Inflammatory macrophage treated with lipopolysaccharide for 1 hour (primary cell): ENCODE measurements around the gene SEPTIN8.
"Not testable (repeated sequence)": the region's sequence is repeated elsewhere in the genome, so short reads cannot be mapped to it uniquely, and the experiment has no call there.

ENCODE experiments used
- DNase-seq, 2 donors: peaks; one replicate each; pipeline ENCODE4 v3.0.0-alpha.2; 2020 to 2022

The SEPTIN8 gene

DNA sequence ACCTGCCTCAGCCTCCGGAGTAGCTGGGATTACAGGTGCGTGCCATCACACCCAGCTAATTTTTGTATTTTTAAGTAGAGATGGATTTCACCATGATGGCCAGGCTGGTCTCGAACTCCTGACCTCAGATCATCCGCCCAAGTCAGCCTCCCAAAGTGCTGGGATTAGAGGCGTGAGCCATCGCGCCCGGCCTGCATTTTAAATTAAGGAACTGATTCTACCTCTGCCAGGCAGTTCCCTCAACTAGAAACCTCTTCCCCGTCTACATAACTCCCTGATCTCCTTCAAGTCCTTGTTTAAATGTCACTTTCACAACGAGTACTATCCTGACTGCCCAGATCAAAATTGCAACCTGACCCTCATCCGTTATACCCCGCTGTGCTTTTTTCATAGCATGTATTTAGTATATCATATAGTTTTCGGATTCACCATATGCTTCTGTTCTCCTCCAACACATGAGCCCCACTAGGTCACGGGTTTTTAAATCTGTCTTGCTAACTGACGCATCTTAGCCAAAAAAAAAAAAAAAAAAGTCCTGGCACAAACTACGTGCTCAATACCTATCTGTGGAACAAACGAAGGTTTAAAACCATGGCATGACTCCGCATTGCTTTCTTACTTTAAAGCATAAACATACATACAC is 35.2 kb upstream of the SEPTIN8 start:
- peak; percentile 29 to 31 for DNase-seq

DNA sequence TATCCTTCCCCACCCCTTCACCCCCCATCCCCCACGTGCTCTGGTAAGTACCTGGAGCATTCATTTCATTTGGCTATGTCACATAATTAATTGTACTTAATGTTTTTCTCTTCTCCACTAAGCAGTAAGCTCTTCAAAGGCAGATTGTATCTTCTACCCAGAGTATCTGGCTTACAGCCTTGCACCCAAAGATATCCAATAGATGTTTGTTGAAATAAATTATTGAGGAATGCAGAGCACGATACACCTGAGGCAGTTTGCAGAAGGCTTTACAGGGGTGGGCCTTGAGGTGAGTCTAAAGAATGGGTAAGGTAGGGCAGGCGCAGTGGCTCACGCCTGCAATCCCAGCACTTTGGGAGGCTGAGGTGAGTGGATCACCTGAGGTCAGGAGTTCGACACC is 33.6 kb upstream of the SEPTIN8 start:
- DNase-seq: no peak

DNA sequence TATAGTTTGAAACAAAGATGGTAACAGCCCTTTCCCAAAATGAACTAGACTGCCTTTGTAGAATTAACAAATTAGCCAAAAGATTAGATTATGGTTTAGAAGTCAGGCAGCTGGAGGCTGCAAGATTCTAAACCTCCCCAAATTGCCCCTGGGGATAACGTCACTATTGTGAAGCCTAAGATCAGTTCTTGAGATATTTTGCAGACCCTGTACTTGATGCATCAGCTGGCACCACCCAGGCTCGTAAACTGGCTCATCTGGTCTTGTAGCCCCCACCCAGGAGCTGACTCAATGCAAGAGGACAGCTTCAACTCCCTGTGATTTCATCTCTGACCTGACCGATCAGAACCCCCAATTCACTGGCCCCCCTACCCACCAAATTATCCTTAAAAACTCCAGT is 31.8 kb upstream of the SEPTIN8 start:
- no peak for DNase-seq

DNA sequence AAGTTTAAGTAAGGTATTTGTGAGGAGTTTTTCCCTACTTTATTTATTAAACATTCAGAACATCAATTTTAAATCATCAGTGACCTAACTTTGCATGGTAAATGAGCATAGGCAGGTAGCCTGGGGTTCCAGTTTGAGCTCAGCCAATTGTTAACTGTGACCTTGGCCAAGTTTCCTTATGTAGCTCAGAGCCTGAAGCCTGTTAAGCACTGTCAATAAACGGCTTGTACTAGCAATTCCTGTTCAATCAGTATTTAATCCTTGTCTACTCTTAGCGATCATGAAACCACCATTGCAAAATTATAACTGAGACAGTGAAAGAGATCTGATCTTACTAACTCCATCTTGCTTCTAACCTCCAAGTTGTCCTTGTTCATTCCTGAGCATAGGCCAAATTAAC is 31.4 kb upstream of the SEPTIN8 start:
- DNase-seq: no peak

DNA sequence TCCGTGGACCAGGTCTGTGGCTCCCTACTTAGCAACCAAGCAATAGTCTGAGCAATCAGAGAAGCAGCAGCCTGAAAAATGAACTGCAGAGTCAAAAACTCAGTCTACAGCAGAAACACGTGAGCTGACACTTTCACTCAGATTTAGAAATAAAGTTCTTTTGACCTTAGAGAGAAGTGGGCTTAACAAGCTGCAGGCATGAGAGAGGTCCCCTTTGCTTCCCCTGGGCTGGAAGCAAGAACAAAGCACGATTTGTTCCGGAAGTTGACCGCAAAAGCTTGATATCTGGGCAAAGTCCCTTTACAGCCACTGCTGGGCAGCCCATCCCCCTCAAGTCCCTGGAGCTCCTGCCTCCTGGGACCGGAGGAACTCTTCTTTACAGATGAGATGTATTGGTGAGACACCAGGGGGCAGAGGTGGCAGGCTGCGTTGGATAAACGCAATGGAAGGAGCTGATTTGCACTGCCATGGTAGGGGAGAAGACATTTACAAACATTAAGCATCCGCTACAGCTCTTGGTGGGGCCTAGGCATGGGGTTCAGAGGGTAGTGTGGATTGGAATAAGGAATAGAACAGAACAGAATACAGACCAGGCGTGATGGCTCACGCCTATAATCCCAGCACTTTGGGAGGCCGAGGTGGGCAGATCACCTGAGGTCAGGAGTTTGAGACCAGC is 30.3 kb upstream of the SEPTIN8 start:
- no peak for DNase-seq

DNA sequence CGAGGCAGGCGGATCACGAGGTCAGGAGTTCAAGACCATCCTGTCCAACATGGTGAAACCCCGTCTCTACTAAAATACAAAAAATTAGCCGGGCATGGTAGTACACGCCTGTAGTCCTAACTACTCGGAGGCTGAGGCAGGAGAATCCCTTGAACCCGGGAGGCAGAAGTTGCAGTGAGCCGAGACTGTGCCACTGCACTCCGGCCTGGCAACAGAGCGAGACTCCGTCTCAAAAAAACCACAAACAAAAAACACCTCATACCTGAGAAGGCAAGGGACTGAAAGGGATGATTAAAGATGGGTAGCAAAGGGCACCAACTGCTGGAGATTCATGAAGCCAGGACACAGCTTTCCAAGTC is 29.7 kb upstream of the SEPTIN8 start:
- not testable (repeated sequence) for DNase-seq

DNA sequence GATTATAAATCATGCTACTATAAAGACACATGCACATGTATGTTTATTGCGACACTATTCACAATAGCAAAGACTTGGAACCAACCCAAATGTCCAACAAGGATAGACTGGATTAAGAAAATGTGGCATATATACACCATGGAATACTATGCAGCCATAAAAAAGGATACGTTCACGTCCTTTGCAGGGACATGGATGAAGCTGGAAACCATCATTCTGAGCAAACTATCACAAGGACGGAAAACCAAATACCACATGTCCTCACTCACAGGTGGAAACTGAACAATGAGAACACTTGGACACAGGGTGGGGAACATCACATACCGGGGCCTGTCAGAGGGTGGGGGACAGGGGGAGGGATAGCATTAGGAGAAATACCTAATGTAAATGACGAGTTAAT is 28.8 kb upstream of the SEPTIN8 start:
- not testable (repeated sequence) for DNase-seq

DNA sequence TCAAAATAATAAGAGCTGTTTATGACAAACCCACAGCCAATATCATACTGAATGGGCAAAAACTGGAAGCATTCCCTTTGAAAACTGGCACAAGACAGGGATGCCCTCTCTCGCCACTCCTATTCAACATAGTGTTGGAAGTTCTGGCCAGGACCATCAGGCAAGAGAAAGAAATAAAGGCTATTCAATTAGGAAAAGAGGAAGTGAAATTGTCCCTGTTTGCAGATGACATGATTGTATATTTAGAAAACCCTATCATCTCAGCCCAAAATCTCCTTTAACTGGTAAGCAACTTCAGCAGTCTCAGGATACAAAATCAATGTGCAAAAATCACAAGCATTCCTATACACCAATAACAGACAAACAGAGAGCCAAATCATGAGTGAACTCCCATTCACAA is 27.2 kb upstream of the SEPTIN8 start:
- DNase-seq: not testable (repeated sequence)

DNA sequence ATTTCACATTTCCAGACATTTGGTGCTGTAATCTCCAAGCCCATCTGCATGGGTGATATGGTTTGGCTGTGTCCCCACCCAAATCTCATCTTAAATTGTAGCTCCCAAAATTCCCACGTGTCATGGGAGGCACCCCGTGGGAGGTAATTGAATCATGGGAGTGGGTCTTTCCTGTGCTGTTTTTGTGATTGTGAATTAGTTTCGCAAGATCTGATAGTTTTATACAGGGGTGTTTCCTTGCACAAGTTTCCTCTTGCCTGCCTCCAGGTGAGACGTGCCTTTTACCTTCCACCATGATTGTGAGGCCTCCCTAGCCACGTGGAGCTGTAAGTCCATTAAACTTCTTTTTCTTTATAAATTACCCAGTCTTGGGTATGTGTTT is 25.6 kb upstream of the SEPTIN8 start:
- DNase-seq: not testable (repeated sequence)

DNA sequence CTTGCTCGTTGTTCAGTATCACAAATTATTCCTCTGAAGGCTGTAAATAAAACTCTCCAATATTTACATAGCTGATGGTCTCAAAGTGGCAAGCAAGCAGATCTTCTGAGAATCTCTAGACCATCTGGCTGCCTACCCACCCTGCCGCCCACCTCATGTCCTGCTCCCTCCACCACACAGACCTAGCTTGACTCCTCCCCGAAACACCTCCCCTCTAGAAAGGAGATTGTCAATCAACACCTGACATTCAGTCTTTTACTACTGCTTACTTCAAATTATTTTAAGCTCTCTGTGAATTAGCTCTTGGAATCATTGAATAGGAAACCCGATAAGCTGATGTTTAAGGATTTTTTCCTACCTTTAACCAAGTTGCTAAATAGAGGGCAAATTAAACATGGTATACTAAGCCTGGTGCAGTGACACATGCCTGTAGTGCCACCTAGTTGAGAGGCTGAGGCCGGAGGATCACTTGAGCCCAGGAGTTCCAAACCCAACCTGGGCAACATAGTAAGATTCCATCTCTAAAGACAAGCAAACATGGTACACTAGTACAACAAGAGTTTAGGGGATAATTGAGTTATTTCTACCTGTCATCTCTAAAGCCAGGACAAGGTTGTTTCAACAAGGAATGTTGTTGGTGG is 25.1 kb upstream of the SEPTIN8 start:
- DNase-seq: no peak

DNA sequence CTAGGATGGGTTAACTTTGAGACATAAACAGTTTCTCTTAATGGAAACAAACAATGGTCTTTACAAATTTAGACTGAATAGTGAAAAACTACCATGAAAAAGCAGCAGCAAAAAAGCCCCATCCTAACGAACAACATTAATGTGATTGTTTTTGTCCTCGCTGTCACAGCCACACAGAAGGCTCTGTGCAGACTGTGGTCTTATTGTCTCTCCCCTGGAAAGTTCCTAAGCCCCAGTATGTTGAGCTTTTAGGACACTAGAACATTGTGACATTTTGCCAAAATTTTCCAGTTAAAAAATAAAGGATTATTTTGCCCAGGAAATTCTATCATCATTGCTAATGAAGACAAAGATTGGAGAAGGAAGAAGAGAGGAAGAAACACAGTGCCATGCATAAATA is 23.5 kb upstream of the SEPTIN8 start:
- no peak for DNase-seq

DNA sequence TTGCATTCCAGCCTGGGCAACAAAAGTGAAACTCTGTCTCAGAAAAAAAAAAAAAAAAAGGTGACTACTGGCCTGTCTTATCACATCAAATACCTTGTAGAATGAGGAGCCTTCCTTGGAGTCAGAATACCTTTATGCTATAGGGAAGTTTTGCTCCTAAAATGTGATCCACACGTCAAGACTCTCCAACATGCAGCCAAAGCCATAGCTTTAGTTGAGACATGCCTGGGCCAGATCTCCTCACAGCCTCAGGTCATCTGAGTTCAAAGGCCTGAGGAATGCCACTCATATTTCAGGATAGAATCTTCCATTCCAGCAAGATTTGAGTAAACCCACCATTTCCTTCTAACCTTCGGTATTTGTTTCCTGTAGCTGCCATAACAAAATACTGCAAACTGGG is 22.4 kb upstream of the SEPTIN8 start:
- DNase-seq: no peak

DNA sequence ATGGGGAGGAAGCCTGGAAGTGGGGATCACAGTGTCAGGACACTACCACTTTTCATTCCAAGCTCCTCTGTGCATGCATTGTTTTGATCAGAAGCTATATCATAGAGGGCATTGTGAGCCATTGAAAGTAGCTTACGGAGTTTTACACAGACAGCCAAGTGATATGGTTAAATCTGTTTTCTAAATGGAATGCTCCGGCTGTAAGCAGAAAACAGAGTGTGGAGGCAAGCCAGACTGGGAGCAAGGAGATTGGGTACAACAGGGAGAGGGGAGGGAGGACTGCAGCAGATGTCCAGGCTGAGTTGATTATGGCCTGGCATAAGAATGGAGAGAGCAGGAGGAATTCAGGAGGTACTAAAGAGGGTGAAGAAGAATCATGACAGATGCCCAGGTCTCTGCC is 20.6 kb upstream of the SEPTIN8 start:
- DNase-seq: no peak

DNA sequence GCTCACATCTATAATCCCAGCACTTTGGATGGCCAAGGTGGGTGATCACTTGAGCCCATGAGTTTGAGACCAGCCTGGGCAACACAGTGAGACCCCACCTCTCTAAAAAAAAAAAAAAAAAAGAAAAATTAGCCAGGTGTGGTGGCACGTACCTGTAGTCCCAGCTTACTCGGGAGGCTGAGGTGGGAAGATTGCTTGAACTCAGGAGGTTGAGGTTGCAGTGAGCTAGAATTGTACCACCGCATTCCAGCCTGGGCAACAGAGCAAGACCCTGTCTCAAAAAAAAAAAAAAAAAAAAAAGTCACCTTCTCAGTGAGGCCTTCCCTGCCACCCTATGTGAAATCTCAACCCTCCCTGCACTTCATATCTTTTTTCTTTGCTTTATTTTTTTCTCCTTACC is 14.0 kb upstream of the SEPTIN8 start:
- no peak for DNase-seq

DNA sequence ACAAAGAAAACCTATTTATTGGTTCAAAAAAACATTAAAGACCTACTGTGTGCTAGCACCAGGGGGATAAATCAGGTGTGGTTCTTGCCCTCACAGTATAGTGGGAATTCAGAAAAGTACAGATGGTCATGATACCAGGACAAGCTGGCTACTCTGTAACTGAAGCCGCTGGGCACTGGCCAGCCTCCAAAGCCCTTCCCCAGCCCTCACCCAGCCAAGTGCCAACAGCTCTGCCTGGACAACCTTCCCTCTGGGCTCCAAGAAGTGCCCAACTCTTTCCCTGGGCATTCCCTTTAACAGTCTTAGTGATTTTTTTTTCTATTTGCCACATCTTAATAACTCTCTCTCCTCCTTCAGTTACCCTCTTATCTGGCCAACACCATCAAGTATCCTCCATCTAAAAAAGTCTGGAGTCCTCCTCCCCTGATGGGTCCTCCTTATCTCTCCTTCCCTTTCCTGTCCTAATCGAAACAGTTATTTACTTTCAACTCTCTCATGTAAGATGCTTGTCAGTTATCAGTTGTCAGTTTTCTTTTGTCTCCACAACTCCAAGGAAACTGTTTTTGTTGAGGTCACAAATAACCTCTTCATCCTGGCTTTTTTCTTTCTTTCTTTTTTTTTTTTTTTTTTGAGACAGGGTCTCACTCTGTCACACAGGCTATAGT is 13.3 kb upstream of the SEPTIN8 start:
- DNase-seq: no peak

DNA sequence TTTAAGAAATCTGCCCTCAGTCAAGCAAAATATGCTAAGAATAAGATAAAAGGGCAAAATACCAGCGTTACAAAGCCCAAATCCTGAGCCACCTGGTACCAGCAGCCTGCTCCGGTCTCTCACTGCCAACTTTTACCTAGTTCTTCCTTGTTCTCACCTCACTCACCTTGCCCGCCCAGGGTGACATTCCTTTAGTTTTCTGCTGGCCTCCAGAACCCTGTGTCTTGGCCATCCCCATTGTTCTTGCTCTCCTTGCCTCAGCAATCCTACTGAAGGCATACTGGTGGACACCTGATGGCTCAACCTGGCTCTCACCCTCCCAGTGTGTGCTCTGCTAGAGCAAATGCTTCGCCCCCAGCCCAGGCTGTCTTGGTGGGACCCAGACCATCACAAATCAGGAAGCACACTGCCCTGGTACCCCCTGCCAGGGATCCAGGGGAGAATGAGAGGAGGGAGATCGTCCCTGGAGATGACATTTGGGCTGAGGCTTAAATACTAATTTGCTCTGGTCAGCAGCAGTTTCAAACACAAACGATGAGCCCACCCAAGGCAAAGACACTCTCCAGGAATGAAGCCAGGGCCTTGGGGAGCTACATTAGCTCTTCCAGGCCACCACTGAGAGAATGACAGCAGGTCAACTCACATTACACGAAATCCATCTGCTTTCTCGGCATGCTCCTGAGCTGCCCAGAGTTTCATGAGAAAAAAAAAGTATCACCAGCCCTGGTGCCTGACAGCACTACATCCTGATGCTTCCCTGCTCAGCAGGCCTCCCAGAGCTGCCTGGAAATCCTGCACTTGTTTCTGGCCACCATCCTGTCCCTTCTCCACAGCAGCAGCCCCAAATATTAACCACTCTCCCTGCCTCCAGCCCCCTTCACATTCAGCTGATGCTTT is 12.2 kb upstream of the SEPTIN8 start:
- no peak for DNase-seq

DNA sequence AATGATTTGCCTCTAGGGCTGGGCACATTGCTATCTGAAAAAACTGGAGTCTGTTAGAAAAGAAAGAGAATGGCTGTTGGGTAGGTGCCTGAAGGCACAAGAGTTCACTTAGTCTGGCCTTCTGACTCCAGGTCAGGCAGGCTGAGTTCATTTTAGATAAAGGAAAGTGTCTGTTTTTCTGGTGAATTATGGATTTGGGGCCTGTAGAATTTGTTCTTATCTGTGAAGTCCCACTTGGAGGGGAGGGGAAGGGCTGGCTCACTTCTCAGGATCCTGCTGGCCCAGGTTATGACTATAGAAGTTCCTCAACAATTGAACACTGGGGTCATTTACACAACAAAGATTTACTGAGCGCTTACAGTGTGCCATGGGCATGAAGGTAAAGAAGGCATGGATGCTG is 11.5 kb upstream of the SEPTIN8 start:
- no peak for DNase-seq

DNA sequence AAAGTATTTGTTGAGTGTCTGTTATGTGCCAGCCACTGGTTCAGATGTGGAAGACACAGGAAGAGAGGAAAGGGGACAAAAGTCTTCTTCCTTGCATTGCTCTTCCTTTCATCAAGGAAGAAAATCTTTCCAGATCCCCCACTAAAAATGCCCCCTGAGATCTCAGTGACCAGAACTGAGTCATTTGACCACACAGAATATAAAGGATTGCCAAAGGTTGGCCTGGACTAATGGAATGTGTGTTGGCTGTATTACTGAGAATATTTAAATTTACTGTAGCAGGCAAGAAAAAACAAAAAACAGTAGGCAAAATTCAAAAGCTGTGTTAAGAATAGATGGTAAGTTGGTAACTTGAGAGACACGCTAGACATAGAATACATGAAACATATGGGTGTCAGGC is 10.0 kb upstream of the SEPTIN8 start:
- DNase-seq: no peak

DNA sequence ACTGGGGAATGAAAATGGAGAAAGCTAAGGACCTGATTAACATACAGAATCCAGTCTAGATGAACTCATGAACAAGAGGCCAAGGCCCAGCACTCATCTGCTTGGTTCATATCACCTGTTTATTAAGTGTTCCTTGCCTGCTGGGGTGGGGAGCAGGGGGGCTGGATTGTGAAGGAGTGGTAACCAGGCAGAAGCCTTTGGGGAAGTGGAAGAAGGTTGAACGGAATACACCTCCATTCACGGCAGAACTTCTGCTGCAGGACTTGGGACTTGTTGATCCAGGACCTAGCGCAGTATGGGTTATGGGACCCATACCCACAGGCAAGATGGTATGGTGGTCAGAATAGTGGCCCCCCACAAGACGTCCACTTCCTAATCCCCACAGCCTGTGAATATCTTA is 8.8 kb upstream of the SEPTIN8 start:
- DNase-seq: no peak

DNA sequence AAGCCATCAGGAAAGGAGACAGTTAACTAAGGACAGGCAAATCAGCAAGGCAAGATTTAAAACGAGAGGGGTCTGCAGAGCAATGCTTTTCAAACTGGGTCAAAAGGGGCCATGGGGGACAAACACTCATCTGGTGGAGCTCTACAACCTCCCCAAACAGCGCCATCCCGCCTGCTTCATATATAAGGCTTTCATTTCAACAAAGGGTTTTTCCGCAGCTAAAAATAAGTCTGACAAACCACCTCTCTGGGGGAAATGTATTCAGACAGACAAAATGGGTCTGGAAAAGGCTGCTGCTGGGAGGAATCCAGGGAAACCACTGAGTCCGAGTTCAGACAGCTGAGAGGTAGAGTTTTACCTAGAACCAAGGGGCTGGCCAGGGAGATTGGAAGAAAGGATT is 8.3 kb upstream of the SEPTIN8 start:
- DNase-seq: no peak

DNA sequence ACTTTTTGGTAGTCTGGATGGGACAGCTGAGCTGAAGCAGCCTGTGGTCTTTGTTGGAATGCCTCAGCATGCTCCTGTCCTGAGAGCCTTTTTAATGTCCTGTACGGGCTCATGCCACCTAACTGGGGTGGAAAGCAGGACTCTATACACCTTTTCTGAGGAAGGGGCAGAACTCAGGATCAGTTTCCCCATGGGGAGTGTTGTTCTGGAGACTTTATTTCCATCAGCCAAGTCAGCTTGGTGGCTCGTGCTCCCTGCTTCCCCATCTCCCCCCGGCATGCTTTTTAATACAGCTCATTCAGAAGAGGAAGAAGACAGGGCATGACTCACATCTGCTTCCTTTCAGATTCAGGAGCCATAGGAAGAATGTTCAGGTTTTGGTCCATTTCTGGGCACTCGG is 5.1 kb upstream of the SEPTIN8 start:
- DNase-seq: peak; percentile 45 to 66

DNA sequence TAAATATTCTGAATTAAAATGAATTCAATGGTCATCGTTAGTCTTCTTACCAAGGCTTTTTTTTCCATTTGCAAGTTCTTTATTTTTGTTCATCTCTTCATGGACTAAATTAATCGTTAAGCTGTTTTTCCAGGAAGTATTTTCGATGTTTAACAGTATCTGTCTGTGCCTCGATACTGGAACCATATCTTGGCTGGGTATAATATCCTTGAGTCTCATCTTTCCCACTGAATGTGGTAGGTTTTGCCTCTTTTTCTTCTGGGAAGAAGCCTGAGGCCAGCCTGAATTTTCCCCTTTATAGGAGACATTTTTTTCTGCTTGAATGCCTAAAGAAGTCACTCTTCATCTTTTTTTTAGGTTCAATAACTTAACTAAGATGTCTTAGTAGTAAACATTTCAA is 4.0 kb upstream of the SEPTIN8 start:
- no peak for DNase-seq

DNA sequence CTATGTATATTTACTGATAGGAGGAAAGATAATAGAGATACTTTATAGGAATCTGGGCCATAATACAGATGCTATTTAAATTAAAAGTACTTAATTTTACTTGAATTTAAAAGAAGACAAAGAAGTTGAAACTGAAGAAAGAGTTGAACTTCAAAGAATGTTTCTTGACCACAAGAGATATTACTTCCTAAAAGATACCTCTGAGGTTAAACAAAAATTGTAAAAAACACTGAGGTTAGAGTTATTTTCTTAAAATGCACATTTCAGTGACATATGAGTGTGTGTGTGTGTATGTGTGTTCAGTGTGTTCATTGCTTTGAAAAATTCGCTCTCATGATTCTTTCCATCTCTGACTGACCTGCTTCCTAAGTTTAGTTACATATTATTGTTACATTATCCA is 3.5 kb upstream of the SEPTIN8 start:
- DNase-seq: no peak
